HG03175 (cell line): ENCODE data around the gene DCTN2.

Experiments
- ATAC-seq: cut with Tn5 transposase; IDR thresholded peaks from one replicate; pipeline ENCODE4 v1.9.1; 2021; ENCODE audit warnings: mild to moderate bottlenecking, moderate library complexity; ENCODE audit not compliant: unreplicated experiment

The DCTN2 gene

DNA sequence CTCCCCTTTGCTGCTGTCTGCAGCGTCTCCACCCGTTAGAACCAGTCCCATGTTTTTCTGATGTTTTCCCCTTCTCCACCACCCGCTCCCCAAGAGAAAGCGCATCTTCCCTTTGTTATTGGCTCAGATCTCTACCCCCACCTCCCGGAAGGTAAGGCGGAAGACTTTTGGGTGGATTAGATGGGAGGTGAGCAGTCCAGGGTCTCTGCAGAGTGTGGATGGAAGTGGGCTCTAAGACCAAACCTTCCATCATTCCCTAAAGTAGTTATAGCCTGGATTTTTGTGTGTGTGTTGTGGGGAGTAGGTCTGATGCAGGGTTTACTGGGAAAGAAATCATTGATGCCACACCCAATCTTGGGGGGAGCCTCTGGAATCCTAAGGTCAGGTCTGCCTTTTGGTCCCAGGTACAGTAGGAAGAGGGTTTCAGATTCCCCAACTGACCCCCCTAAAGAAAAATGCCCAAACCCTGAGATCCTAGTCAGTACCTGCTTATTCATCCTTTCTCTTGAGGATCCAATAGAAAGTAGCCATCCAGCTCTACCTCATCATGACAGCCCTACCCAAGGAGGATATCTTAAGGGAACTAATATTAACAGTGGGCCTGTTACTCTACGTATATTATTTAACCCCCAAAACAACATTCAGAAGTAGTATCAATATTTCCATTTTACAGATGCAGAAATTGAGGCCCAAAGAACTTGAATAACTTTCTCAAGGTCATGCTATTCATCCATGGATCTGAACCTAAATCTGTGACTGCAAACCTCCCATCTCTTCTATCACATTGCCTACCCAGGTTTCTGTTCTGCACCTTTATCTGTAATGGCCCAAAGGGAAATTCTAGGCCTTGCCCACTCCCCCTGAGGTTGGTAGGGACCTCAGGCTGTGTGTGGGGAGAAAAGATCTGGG lies 3.9 kb upstream of the DCTN2 start:
- ATAC-seq, result no peak

DNA sequence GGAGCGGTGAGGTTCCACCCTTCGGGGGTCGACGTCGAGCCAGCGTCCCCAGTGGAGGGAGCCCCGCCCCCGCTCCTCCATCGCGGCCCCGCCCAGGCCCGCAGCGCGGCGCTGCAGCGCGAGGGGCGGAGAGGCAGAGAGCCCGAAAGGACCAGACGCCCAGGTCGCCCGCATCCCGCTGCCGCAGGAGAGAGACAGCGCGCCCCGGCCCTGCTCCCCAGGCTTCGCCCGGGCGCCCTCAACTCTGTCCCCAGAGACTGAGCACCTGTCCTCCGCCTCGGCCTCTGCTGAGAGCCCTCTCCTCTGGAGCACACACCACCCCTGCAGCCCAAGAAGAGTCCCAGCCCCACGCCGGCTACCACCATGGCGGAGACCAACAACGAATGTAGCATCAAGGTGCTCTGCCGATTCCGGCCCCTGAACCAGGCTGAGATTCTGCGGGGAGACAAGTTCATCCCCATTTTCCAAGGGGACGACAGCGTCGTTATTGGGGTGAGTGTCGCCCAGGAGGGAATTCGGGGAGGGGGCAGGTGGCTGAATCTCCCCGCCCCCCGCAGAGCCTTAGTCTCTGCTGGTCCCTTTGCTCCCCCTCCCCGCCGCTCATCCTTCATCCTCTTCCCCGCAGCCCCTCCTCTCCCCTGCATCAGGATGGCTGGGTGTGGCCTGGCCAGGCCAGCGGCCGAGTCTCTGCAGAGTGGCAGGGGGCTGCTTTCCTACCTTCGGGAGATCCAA lies 3.1 kb upstream of the DCTN2 start, which contains the start of gene KIF5A:
TSS of gene KIF5A (plus strand) at position 136 of the 732 bp plus-strand sequence. CDS start at position 364, 228 bp downstream.
- ATAC-seq, result no peak

- ATAC-seq, result no peak
Measured at GRCh38 chr12:57549203-57549908, 2.4 kb upstream of the DCTN2 start.

- no peak for ATAC-seq
Measured at GRCh38 chr12:57548488-57548887, 1.5 kb upstream of the DCTN2 start.

- ATAC-seq, result no peak
Measured at GRCh38 chr12:57548013-57548315, 972 bp upstream of the DCTN2 start.

DNA sequence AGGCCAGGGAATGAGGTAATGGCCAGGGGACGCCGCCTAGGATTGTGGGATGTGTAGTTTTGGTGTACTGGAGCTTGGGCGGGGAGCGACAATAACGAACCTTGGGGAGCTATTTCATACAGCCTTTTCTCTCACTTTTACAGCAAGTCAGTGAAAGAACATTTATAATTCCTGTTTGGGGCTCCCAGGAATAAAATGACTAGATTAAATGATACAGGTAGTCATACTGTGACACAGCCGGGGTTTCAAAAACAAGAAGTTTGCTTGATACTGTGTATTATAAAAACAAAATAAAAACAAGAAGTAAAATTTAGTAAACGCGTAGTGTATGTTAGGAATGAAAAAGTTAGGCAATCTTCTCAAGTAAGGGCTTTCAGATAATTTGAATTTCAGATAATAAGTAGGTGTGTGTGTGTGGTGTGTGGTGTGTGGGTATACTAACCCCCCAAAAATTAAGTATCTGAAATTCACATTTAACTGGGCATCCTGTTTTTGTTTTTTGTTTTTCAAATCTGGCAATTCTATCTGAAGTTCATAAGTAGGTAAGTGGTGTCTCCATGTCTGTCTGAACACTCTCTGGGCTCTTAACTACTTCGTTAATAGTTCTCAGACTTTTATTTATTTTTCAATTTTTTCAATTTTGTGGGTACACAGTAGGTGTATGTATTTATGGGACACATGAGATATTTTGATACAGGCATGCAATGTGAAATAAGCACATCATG lies 458 bp upstream of the DCTN2 start:
- ATAC-seq, result no peak

GRCh38 chr12:57545809-57546437 lies 1.1 kb downstream of the DCTN2 start:
- ATAC-seq, result no peak

DNA sequence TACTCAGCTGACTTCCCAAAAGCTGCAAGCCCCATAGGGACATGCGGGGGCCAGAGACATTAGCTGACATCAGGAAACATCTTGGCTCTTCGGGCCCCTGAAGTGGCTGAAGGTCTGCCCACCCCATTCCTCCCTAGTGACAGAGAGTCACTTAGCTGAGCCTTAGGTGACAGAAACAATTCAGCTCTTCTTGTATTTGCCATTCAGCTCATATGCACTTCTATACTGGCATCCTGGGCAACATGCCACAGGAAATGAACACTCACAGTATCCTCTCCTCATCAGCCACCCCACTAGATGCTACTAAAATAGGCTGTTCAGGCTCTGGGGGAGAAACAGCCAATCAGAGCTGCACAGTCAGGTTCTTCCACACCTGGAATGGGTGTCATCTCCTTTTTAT lies 3.4 kb downstream of the DCTN2 start:
- no peak for ATAC-seq

GRCh38 chr12:57541717-57542116 lies 5.3 kb downstream of the DCTN2 start:
- no peak for ATAC-seq

- ATAC-seq, result no peak
Measured at GRCh38 chr12:57541001-57541400, 6.0 kb downstream of the DCTN2 start.

GRCh38 chr12:57539134-57539768 lies 7.7 kb downstream of the DCTN2 start:
- no peak for ATAC-seq

- ATAC-seq, result no peak
Measured at GRCh38 chr12:57536597-57536942, 10.4 kb downstream of the DCTN2 start.

GRCh38 chr12:57535764-57536596 lies 11.0 kb downstream of the DCTN2 start:
- no peak for ATAC-seq

DNA sequence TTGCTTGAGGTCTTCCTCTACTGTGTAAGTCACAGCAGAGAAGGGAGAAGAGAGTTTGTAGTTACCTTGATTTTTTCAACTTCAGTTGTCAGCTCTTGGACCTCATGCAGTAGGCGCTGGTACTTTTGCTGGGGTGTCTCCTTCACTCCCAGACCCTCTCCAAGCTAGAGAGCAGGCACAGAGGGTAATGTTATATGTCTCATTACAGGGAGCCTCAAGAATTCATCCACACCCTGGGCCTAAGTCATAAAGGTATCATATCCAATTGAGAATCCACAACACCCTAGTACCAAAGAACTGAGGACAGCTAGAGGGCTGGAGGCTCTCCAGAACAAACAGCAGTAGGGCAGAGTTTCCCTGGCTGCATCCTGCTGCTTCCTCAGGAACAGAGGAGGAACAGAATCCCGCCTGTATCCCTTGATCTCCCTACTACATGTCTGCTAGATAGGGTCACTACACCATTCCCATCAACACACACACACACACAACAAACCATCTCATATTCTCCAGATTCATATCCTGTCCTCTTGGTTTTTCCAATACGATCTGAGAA lies 11.9 kb downstream of the DCTN2 start:
- ATAC-seq, result no peak

DNA sequence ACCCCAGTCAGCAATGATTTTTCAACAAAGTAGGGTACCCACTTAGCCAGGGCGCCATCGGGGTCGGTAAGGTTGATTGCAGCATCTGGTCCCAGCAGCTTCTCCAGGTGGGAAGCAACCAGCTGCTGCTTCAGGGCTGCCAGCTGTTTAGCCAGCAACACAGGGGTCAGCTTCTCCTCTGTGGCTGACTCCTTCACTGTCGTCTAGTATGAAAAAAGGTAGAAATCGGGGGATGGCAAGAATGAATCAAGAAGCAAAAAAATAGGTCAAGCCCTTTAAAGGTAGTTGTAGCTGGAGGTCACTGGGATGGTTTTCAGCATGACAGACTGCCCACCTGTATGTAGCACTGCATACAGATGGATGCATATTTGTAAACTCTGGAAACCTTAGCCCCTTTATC lies 12.7 kb downstream of the DCTN2 start:
- no peak for ATAC-seq

- ATAC-seq, result no peak
Measured at GRCh38 chr12:57533108-57533507, 13.9 kb downstream of the DCTN2 start.

GRCh38 chr12:57531836-57532235 lies 15.2 kb downstream of the DCTN2 start:
- ATAC-seq, result no peak

GRCh38 chr12:57530396-57531142 lies 16.4 kb downstream of the DCTN2 start:
- ATAC-seq, result no peak
